Astrocyte (in vitro differentiated cells and primary cell): ENCODE measurements around the gene ALOX12B.

ENCODE experiments used
- EZH2 ChIP-seq: IDR thresholded peaks from 2 replicates; pipeline ENCODE4 v1.6.1; 2012; ENCODE audit warnings: mild to moderate bottlenecking, low read length, inconsistent platforms; ENCODE audit not compliant: insufficient read depth
- TF ChIP-seq, protein P1 (sequence below): IDR thresholded peaks from 2 replicates; pipeline ENCODE4 v1.5.1; 2011; ENCODE audit warnings: low read depth, mild to moderate bottlenecking, inconsistent platforms, low read length, moderate library complexity; ENCODE audit not compliant: insufficient read depth

DNA sequence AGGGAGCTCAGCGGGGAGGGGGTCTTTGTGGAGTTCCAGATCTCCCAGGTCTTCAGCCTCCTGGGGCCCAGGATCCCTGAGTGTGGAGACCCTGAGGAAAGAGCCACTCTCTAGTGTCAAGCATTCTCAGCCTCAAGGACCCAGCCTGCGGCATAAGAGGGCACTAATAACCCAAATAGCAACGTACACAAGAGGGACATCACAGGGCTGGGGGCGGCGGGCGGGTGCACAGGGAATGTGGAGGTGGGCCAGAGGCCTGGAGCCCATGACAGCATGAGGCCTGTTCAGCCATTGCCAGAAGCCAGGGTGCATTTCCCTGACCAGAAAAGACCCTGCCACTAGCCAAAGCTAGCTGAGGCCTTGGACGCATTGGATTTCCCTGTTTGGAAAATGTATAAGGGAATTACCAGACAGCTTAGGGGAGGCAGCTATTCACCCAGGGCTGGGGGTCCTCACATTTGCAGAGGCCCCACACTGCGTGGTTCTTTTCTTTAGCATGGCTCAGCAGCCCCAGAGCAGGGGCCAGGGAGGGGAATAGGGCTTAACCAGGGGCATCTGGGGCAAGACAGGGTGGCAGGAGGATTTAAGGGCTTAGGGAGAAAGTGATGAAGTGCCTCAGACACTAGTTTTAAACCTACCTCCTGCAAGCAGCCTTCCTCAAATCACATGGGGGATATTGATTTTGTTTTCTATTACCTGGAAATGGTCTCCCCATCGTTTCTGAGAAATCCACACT is 62.2 kb downstream of the ALOX12B start:
- TF ChIP-seq, protein P1, sequence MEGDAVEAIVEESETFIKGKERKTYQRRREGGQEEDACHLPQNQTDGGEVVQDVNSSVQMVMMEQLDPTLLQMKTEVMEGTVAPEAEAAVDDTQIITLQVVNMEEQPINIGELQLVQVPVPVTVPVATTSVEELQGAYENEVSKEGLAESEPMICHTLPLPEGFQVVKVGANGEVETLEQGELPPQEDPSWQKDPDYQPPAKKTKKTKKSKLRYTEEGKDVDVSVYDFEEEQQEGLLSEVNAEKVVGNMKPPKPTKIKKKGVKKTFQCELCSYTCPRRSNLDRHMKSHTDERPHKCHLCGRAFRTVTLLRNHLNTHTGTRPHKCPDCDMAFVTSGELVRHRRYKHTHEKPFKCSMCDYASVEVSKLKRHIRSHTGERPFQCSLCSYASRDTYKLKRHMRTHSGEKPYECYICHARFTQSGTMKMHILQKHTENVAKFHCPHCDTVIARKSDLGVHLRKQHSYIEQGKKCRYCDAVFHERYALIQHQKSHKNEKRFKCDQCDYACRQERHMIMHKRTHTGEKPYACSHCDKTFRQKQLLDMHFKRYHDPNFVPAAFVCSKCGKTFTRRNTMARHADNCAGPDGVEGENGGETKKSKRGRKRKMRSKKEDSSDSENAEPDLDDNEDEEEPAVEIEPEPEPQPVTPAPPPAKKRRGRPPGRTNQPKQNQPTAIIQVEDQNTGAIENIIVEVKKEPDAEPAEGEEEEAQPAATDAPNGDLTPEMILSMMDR, result no peak
- no peak for TF ChIP-seq EZH2
